ENCODE measurements around the gene CLDN5.

The CLDN5 gene

GRCh38 chr22:19501897-19502447 lies 22.2 kb downstream of the CLDN5 start:
- DNase-seq = no peak

DNA sequence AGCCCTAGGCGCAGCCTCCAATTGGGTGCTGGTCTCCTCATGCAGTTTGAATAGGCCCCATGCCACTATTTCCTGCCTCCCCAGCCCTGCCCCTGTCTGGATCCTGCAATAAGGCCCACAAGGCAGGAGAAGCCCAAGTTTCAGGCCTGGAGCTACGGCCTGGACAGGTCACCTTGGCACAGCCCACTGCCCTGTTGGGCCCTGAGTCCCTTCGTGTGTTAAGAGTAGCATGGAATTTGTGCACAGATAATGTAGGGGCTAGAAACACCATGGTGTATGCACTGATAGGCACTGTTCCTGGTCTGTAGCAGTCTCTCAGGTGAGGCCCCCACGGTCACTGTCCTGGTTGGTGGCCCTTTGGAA lies 24.3 kb downstream of the CLDN5 start:
- DNase-seq = no peak

- no peak for DNase-seq
Measured at GRCh38 chr22:19499236-19499879, 24.9 kb downstream of the CLDN5 start.

DNA sequence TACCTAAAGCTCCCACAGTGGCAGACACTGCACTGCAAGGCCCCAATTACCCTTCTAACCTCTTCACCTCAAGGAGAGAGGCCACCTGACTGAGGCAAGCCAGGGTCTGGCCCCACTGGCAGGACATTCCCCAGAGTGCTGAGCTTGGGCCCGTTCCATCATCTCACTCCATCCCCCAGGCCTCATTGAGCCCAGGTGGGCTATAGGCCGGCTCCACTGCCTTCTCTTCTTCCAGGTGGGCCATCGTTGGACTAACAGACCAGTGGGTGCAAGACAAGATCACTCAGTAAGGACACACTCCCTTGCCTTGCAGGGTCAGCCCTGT lies 25.4 kb downstream of the CLDN5 start:
- DNase-seq = no peak

DNA sequence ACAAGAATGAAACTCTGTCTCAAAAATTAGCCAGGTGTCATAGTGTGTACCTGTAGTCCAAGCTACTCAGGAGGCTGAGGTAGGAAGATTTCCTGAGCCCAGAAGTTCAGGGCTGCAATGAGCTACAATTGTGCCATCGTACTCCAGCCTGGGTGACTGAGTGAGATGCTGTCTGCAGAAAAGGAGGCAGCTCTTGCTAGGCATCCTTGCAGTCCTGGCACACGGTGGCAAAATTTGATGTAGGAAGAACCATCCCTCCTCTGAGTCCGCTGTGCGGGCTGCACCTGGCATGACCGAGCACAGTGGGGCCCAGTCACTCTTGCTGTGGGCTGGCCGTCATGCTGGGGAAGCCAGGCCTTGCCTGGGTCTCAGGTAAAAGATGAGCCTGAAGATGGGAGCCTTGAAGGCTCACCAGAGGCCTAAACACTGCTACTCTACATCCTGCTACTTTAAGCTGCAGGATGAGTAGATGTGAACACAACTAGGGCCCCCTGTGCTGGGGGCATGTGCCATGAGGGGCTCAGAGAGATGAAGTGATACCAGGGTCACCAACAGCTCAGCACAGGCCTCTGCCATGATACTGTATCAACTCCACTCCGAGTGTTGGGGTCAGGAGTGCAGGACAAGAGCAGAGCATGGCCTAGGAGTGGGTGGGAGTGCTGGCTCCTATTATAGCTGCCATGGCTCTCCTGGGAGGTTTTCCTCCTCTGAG lies 25.9 kb downstream of the CLDN5 start:
- no peak for DNase-seq

GRCh38 chr22:19497245-19497644 lies 27.0 kb downstream of the CLDN5 start:
- DNase-seq = no peak

- DNase-seq = no peak
Measured at GRCh38 chr22:19496324-19496630, 27.9 kb downstream of the CLDN5 start.

DNA sequence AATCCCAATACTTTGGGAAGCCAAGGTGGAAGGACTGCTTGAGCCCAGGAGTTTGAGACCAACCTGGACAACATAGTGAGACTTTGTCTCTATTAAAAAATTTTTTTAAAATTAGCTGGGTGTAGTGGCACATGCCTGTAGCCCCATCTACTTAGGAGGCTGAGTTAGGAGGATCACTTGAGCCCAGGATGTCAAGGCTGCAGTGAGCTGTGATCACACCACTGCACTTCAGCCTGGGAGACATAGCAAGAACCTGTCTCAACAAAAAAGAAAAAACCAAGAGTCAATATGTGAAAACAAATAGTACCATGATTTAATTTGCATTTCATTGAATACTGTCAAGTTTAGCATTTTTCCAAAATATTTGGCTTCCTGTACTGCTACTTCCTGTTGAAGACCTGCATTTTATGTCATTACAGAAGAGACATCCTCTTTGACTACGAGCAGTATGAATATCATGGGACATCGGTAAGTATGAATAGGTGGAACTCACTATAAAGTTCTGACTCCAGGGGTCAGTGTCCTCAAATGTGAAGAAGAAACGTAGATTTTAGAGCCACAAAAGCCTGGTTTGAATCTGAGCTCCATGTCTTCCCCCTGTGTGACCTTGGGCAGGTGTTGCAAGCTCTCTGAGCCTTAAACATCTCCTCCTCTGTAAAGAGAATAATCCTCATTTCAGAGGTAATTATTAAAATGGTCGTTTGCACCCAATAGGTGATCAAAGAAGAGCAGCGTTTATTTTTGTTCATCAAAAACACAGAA lies 28.5 kb downstream of the CLDN5 start:
- DNase-seq = no peak

GRCh38 chr22:19494676-19495173 lies 29.5 kb downstream of the CLDN5 start:
- no peak for DNase-seq

- no peak for DNase-seq
Measured at GRCh38 chr22:19494001-19494560, 30.1 kb downstream of the CLDN5 start.

GRCh38 chr22:19492504-19493174 lies 31.6 kb downstream of the CLDN5 start:
- no peak for DNase-seq

GRCh38 chr22:19490628-19491230 lies 33.5 kb downstream of the CLDN5 start:
- DNase-seq = no peak

DNA sequence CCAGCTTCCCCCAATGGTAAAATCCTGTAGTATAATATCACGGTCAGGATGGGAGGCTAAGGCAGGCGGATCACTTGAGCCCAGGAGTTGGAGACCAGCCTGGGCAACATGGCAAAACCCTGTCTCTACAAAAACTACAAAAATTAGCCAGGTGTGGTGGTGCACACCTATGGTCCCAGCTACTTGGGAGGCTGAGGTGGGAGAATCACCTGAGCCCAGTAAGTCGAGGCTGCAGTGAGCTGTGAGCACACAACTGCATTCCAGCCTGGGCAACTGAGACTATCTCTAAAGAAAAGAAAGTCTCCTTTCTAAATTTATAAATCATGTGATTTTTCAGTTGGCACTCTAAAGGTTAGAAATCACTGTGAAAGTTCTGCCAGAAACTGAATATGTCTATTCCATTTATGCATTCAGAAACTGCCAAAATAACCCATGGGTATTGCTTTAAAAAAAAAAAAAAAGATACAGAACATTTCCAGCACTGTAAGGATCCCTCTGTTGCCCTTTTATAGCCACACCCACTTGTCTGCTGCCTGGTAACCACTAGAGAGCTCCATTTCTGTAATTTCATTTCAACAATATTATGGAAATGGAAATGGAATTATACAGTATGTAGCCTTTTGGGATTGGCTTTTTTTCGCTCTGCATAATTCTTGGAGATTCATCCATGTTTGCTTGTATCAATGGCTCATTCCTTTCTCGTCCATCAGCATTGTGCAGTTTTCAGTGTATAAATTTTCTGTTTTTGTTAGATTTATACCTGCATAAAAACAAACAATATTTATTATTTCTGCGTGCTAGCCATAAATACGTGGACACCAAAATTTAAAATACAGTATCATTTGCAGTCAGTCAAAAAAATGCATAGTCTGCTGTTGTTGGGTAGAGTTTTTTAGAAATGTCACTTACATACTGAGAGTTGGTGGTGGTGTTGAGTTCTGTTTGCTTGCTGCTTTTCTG lies 35.0 kb downstream of the CLDN5 start:
- DNase-seq = no peak

- no peak for DNase-seq
Measured at GRCh38 chr22:19488285-19488684, 35.9 kb downstream of the CLDN5 start.

GRCh38 chr22:19483481-19484244 lies 40.5 kb downstream of the CLDN5 start:
- no peak for DNase-seq

DNA sequence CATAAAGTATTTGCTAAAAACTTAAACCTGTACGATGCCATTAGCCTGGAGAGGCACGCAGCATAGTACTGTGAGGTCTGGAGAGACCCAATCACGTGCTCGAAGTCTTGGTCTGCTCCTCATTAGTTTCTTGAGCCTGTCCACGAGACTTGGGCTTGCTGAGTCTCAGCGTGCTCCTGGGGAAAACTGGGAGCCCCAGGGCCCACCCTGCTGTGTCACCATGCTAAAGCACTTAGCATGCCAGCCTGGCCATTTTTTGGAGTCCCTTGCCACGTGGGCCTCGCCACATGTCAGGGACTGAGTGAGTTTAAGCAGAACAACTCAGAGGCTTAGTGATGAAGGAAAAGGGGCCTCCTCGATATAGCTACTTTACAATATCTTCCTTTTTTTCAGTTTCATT lies 41.9 kb downstream of the CLDN5 start:
- no peak for DNase-seq

- no peak for DNase-seq
Measured at GRCh38 chr22:19480789-19481188, 43.4 kb downstream of the CLDN5 start.

GRCh38 chr22:19480173-19480568 lies 44.0 kb downstream of the CLDN5 start:
- no peak for DNase-seq

DNA sequence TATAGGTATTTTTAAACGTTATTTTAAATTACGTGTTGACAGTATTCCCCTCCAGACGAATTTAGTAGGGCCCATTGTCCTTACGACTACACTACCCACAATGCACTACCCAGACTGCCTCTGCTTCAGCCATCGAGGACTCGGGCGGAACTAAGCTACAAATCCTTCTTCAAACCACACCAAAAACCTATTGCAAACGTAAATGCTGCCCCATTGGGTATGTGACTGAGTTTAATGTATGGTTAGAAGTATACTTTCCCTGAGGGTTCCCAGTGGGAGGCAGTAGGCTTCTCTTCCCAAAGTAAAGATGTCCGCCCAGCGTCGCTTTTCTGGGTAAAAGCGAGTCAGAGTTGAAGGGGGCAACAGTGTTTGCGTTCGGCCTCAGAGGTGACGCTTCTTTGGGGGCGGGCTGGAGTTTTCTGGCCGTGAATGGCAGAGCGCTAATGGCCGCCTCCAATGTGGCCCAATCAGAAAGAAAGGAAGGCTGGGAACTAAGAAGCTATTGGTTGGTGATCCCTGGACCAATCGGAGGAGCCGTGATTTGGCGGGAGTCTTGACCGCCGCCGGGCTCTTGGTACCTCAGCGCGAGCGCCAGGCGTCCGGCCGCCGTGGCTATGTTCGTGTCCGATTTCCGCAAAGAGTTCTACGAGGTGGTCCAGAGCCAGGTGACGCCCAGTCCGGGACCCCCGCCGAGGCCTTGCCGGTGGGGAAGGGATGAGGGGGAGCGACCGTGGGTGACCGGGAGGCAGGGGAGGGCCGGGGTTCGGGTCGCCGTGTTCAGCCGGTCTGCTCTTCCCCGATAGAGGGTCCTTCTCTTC lies 44.6 kb downstream of the CLDN5 start, which contains the start of gene CDC45:
TSS of gene CDC45 (plus strand) at position 566 of the 818 bp plus-strand sequence. CDS start at position 615, 49 bp downstream.
- peak; percentile 87 for DNase-seq

Measured in effector CD8-positive, alpha-beta T cell (primary cell).